DND-41 (cell line): ENCODE results near the gene YEATS4.

ENCODE experiments used
- ATAC-seq: fragments of 200-7000 bp; cut with Tn5 transposase; 3 replicates; pipeline ENCODE4 v1.9.1; 2021; ENCODE audit warnings: low read depth; ENCODE audit not compliant: insufficient read depth
- DNase-seq: peaks from one replicate; pipeline ENCODE4 v3.0.0-alpha.2; 2020
- H2AFZ ChIP-seq: 2 replicates; pipeline ENCODE4 v1.6.0; 2012; ENCODE audit warnings: low read depth, low read length
- H3K27ac ChIP-seq: 2 replicates; pipeline ENCODE4 v1.5.1; 2012; ENCODE audit warnings: low read length, inconsistent platforms
- H3K27me3 ChIP-seq: fragments of 200-600 bp; sonication (generic); 2 replicates; pipeline ENCODE4 v1.6.0; 2012; ENCODE audit warnings: low read length, mild to moderate bottlenecking, inconsistent platforms; ENCODE audit not compliant: insufficient read depth, poor library complexity
- H3K36me3 ChIP-seq: 2 replicates; pipeline ENCODE4 v1.5.1; 2012; ENCODE audit warnings: low read length, inconsistent platforms; ENCODE audit not compliant: insufficient read depth
- H3K4me1 ChIP-seq: 2 replicates; pipeline ENCODE4 v1.5.1; 2012; ENCODE audit warnings: mild to moderate bottlenecking, low read length; ENCODE audit not compliant: insufficient read depth
- H3K4me2 ChIP-seq: 2 replicates; pipeline ENCODE4 v1.6.0; 2012; ENCODE audit warnings: mild to moderate bottlenecking, moderate library complexity, low read length, inconsistent platforms; ENCODE audit not compliant: insufficient read depth
- H3K4me3 ChIP-seq, 2 experiments: fragments of 200-600 bp in 1 of 2; shearing (Covaris generic) in 1 of 2; 2 replicates each; pipeline ENCODE4 v1.5.1; 2012 to 2016; ENCODE audit warnings: inconsistent platforms in 2 of 2, low read length in 2 of 2, mild to moderate bottlenecking in 2 of 2, low read depth in 1 of 2, moderate library complexity in 1 of 2
- H3K79me2 ChIP-seq: 2 replicates; pipeline ENCODE4 v1.6.0; 2012; ENCODE audit warnings: low read length, inconsistent platforms; ENCODE audit not compliant: insufficient read depth
- H3K9ac ChIP-seq: 2 replicates; pipeline ENCODE4 v1.6.0; 2012; ENCODE audit warnings: low read depth, mild to moderate bottlenecking, inconsistent platforms, low read length, moderate library complexity
- H3K9me3 ChIP-seq: 2 replicates; pipeline ENCODE4 v1.5.1; 2012; ENCODE audit warnings: low read length, moderate library complexity, mild to moderate bottlenecking, inconsistent platforms; ENCODE audit not compliant: insufficient read depth, severe bottlenecking
- H4K20me1 ChIP-seq: 2 replicates; pipeline ENCODE4 v1.6.0; 2012; ENCODE audit warnings: low read length; ENCODE audit not compliant: insufficient read depth
- EZH2 ChIP-seq: IDR thresholded peaks from 3 replicates; pipeline ENCODE4 v1.6.1; 2012; ENCODE audit warnings: borderline replicate concordance, low read depth, mild to moderate bottlenecking, moderate library complexity, low read length, inconsistent platforms; ENCODE audit not compliant: severe bottlenecking
- TF ChIP-seq, protein P1 (sequence below): IDR thresholded peaks from 2 replicates; pipeline ENCODE4 v1.5.1; 2012; ENCODE audit warnings: borderline replicate concordance, low read length, moderate library complexity, mild to moderate bottlenecking; ENCODE audit not compliant: poor library complexity, severe bottlenecking; ENCODE audit errors: extremely low read depth

The YEATS4 gene

DNA sequence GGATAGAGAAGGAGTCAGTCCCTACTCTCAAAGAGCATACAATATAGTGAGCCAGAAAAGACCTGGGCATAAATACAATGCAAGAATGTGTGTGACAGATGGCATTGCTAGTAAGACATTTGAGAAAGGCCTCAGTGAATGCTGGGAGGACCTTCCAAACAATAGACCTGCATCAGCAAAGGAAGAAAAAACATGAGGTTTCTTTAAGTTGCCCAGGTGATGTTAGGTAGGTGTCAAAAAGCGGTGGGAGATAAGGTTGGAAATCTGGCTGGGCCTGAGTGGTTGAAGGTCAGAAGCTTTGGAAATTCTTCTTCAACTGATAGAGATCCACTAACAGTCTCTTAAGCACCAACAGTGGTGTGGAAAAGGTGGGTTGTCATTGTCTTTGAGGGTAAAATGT is 60.2 kb downstream of the YEATS4 start:
- H3K4me1 ChIP-seq, result no peaks in the 10 kb centered on the region

DNA sequence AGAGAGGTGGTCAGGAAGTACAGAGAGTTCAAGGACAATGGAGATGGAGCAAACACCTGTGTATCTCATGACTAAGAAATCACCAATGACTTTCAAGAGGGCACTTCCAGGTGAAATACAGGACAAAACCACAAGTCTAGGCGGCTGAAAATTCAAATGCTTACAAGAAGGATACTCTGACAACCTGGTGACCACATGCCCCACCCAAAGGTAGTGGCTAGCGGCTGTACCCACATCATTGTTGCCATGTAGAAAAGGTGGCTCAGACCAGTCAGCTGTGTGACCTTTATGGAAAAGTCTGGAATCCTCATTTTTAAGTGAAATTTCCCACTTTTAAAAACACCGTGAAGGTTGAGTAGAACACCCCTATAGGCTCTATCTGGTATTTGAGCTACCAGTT is 62.0 kb downstream of the YEATS4 start:
- no peaks in the 10 kb centered on the region for H3K79me2 ChIP-seq
- no peak overlapping the region for H3K4me2 ChIP-seq
- DNase-seq (no peak), ATAC-seq (no peak)
- TF ChIP-seq EZH2, result no peak
- TF ChIP-seq, protein P1, sequence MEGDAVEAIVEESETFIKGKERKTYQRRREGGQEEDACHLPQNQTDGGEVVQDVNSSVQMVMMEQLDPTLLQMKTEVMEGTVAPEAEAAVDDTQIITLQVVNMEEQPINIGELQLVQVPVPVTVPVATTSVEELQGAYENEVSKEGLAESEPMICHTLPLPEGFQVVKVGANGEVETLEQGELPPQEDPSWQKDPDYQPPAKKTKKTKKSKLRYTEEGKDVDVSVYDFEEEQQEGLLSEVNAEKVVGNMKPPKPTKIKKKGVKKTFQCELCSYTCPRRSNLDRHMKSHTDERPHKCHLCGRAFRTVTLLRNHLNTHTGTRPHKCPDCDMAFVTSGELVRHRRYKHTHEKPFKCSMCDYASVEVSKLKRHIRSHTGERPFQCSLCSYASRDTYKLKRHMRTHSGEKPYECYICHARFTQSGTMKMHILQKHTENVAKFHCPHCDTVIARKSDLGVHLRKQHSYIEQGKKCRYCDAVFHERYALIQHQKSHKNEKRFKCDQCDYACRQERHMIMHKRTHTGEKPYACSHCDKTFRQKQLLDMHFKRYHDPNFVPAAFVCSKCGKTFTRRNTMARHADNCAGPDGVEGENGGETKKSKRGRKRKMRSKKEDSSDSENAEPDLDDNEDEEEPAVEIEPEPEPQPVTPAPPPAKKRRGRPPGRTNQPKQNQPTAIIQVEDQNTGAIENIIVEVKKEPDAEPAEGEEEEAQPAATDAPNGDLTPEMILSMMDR, result no peak
- peaks cover 10% of the 10 kb centered on the region for H3K4me1 ChIP-seq
- 0 out of 2 replicates have a peak, but pooled peaks cover 6% of the 10 kb centered on the region for H3K36me3 ChIP-seq
- no peak overlapping the region for H3K9ac ChIP-seq
- H3K27ac ChIP-seq, result no peak overlapping the region
- no peak overlapping the region for H3K4me3 ChIP-seq
- no peaks in the 10 kb centered on the region for H3K9me3 ChIP-seq
- H2AFZ ChIP-seq, result no peak overlapping the region
- no peaks in the 10 kb centered on the region for H3K27me3 ChIP-seq
- H4K20me1 ChIP-seq, result no peaks in the 10 kb centered on the region

More for the DNA sequence above, 60.2 kb downstream of the YEATS4 start:
- H3K4me2 ChIP-seq, result no peak overlapping the region
- DNase-seq (no peak), ATAC-seq (no peak)
- H3K27me3 ChIP-seq, result no peaks in the 10 kb centered on the region
- H2AFZ ChIP-seq, result no peak overlapping the region
- H3K79me2 ChIP-seq, result no peaks in the 10 kb centered on the region
- H3K36me3 ChIP-seq, result 0 out of 2 replicates have a peak, but pooled peaks cover 18% of the 10 kb centered on the region
- no peaks in the 10 kb centered on the region for H4K20me1 ChIP-seq
- no peak overlapping the region for H3K4me3 ChIP-seq
- TF ChIP-seq, protein P1, result no peak
- no peak for TF ChIP-seq EZH2
- no peak overlapping the region for H3K27ac ChIP-seq
- no peaks in the 10 kb centered on the region for H3K9me3 ChIP-seq
- H3K9ac ChIP-seq, result no peak overlapping the region

DNA sequence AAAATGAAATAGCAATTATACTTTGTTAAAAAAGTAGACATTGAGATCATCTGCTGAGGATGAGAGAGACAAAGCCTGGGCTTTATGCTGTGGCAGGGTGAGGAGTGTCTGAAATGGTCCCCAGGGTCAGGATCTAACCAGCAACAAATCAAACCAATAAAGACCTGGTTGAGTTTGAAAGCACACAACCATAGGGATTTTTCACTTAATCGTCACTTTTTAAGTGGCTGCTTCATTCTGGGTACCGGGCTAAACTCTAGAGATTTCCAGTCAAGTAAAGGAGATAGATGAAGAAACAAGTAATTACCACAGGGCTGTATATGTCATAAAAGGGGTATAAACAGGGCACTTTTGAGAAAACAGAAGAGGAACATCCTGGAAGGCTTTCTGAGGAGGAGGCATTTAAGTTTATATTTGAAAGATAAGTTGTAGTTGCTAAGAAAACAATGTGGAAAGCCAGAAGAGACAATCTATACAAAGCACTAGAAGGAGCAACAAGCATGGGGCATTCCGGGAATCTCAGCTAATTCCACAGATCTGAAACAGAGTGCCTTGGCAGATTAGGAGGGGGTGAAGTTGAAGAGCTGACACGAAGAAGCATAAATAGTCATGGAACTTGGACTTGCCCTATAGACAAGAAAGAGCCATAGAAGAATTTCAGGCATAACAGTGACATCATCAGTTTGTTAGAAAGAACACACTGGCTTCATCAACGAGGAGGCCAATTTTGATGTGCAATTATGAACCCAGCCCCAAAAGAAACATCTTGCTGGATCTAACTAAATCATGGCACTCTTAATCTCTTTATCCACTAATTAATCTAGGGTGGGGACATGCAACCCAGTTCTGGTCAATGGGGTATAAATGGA is 63.7 kb downstream of the YEATS4 start:
- H3K9me3 ChIP-seq, result no peaks in the 10 kb centered on the region
- H3K4me2 ChIP-seq, result no peak overlapping the region
- H3K9ac ChIP-seq, result no peak overlapping the region
- no peak for DNase-seq
- no peak overlapping the region for H3K4me3 ChIP-seq
- ATAC-seq, result no peak
- TF ChIP-seq, protein P1, result no peak
- TF ChIP-seq EZH2, result no peak
- H3K27ac ChIP-seq, result no peak overlapping the region
- no peaks in the 10 kb centered on the region for H3K27me3 ChIP-seq
- H3K4me1 ChIP-seq, result peaks cover 10% of the 10 kb centered on the region
- no peaks in the 10 kb centered on the region for H4K20me1 ChIP-seq
- 0 out of 2 replicates have a peak, but pooled peaks cover 6% of the 10 kb centered on the region for H3K36me3 ChIP-seq
- no peaks in the 10 kb centered on the region for H3K79me2 ChIP-seq
- no peak overlapping the region for H2AFZ ChIP-seq
